ENCODE results near the gene MIEF1.

Gene MIEF1

DNA sequence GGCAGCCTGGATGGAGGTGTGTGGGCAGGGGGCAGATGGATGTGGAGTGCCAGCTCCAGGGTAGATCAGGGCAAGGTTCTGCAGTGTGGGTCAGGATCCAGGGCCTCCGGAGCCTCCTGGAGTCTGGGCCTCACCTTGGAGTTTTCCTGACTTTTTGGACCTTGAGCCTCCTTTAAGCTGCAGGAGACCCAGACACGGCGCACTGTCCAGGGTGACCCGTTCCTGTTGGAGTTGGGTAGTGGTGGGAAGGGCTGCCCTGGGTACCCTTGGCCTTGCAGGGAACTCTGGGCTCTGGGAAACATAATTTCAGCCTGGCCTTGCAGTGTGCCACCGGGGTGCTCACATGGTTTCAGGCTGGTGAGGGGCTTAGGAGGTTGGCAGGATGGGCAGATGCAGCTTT lies 28.2 kb upstream of the MIEF1 start:
- H3K4me1 ChIP-seq: no peaks in the 10 kb centered on the region
- H3K27me3 ChIP-seq (ENCODE audit: control insufficient read depth, insufficient read depth, low read length): no peaks in the 10 kb centered on the region
- no peak overlapping the region for H3K4me3 ChIP-seq (ENCODE audit: low read depth, low read length)
- H3K79me2 ChIP-seq: no peaks in the 10 kb centered on the region
- H3K27ac ChIP-seq: no peak overlapping the region
- H3K4me2 ChIP-seq (ENCODE audit: low read length): no peak overlapping the region
- H2AFZ ChIP-seq: no peak overlapping the region
- no peak overlapping the region for H3K9ac ChIP-seq
- H3K36me3 ChIP-seq (ENCODE audit: control insufficient read depth, insufficient read depth, low read length): no peaks in the 10 kb centered on the region
- TF ChIP-seq, protein P1, sequence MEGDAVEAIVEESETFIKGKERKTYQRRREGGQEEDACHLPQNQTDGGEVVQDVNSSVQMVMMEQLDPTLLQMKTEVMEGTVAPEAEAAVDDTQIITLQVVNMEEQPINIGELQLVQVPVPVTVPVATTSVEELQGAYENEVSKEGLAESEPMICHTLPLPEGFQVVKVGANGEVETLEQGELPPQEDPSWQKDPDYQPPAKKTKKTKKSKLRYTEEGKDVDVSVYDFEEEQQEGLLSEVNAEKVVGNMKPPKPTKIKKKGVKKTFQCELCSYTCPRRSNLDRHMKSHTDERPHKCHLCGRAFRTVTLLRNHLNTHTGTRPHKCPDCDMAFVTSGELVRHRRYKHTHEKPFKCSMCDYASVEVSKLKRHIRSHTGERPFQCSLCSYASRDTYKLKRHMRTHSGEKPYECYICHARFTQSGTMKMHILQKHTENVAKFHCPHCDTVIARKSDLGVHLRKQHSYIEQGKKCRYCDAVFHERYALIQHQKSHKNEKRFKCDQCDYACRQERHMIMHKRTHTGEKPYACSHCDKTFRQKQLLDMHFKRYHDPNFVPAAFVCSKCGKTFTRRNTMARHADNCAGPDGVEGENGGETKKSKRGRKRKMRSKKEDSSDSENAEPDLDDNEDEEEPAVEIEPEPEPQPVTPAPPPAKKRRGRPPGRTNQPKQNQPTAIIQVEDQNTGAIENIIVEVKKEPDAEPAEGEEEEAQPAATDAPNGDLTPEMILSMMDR (IDR thresholded peaks at IDR 0.05): no peak
- no peaks in the 10 kb centered on the region for H3K9me3 ChIP-seq (ENCODE audit: control insufficient read depth, low read length)

DNA sequence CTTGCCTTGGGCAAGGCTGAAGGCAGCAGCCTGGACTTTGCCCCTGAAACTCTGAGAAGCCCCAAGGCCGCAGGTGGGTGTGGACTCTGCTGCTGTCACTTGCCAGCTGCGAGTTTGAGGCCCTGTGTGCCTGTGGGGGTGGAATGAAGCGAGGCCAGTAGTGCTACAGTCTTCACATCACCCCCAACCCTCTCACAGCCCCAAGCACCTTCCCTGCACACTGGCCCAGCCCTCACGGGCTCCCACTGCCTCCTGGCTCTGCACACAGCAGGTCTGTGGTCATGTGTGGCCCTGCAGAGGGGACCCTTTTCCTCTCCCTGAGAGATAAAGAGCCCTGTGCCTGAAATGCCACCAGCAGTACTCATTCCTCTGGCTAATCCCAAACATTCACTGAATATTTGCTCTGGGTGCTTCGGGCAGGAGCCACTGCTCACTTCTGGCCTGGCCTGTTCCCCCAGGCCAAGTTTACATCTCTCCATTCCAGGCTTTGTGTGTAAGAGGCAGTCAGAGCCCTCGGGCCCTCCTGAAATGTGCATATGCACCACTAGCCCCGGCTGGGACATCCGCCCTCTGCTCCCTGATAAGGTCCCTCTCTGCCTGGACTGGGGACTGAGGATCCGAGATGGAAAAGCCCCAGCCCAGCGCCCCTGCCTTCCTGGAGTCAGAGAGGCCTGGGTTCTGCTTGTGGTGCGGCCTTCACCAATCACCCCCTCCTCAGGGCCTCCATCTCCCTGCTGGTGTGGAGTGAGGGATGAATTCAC lies 27.6 kb upstream of the MIEF1 start:
- H3K4me3 ChIP-seq (ENCODE audit: low read depth, low read length): no peak overlapping the region
- H3K9me3 ChIP-seq (ENCODE audit: control insufficient read depth, low read length): no peaks in the 10 kb centered on the region
- H3K4me1 ChIP-seq: no peaks in the 10 kb centered on the region
- no peak overlapping the region for H2AFZ ChIP-seq
- TF ChIP-seq, protein P1 (IDR thresholded peaks at IDR 0.05): no peak
- H3K36me3 ChIP-seq (ENCODE audit: control insufficient read depth, insufficient read depth, low read length): no peaks in the 10 kb centered on the region
- H3K27me3 ChIP-seq (ENCODE audit: control insufficient read depth, insufficient read depth, low read length): no peaks in the 10 kb centered on the region
- H3K27ac ChIP-seq: no peak overlapping the region
- no peak overlapping the region for H3K4me2 ChIP-seq (ENCODE audit: low read length)
- no peaks in the 10 kb centered on the region for H3K79me2 ChIP-seq
- H3K9ac ChIP-seq: no peak overlapping the region

DNA sequence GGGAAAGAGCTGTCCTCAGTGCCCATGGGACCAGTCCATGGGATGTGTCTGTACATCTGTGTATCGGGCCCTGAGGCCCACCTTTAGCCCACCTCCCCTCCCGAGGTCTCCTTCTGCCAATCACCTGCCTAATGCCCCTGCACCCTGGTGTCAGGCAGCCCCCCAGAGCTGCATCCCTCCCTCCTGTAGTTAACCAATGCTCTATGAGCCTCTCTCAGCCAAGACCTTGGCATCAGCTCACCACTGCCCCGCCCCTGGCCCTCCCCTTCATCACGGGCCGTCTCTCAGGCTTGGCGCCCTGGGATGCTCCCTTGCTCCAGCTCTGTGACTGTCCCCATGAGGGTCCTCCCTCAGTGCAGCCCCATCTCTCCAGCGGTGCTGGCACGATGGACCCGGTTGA lies 26.8 kb upstream of the MIEF1 start:
- Histone ChIP-seq H3K27me3 (ENCODE audit: control insufficient read depth, insufficient read depth, low read length) (no peaks in the 10 kb centered on the region), H3K36me3 (ENCODE audit: control insufficient read depth, insufficient read depth, low read length) (no peaks in the 10 kb centered on the region), H3K27ac (peak overlapping the region; percentile 19), H3K9me3 (ENCODE audit: control insufficient read depth, low read length) (no peaks in the 10 kb centered on the region), H2AFZ (no peak overlapping the region), H3K79me2 (no peaks in the 10 kb centered on the region), H3K4me3 (ENCODE audit: low read depth, low read length) (no peak overlapping the region), H3K4me2 (ENCODE audit: low read length) (no peak overlapping the region), H3K9ac (no peak overlapping the region), H3K4me1 (no peaks in the 10 kb centered on the region)
- TF ChIP-seq, protein P1 (IDR thresholded peaks at IDR 0.05): no peak

DNA sequence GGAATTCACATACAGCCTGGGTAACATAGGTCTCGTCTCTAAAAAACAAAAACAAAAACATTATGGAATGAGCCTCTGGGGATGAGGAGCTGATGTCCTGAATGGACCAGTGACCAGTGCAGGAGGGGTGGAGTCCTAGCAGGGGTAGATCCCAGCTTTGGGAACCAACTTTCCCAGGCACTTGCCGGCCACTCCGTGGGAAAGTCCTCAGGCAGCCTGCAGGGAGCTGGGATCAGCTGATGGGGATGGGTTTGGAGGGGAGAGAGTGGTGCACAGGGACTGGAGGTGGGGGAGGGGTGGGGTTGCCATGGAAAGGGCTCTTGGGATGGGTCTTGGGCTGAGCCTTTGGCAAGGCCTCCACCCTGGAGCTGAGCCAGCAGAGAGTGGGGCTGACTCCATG lies 26.2 kb upstream of the MIEF1 start:
- Histone ChIP-seq H3K4me1 (no peaks in the 10 kb centered on the region), H3K9ac (no peak overlapping the region), H2AFZ (no peak overlapping the region)

More for the DNA sequence above, 26.2 kb upstream of the MIEF1 start:
- no peaks in the 10 kb centered on the region for H3K36me3 ChIP-seq (ENCODE audit: control insufficient read depth, insufficient read depth, low read length)
- H3K27ac ChIP-seq: no peak overlapping the region
- H3K79me2 ChIP-seq: no peaks in the 10 kb centered on the region
- TF ChIP-seq, protein P1 (IDR thresholded peaks at IDR 0.05): no peak
- no peaks in the 10 kb centered on the region for H3K9me3 ChIP-seq (ENCODE audit: control insufficient read depth, low read length)
- H3K4me3 ChIP-seq (ENCODE audit: low read depth, low read length): no peak overlapping the region
- no peak overlapping the region for H3K4me2 ChIP-seq (ENCODE audit: low read length)
- H3K27me3 ChIP-seq (ENCODE audit: control insufficient read depth, insufficient read depth, low read length): no peaks in the 10 kb centered on the region

Data from parathyroid adenoma (tissue), 2 donors.